ENCODE data around the gene CD79B.
A peak's percentile ranks its signal among the peaks of the same experiment; 100 is the strongest.
"Not testable (repeated sequence)": the region's sequence is repeated elsewhere in the genome, so short reads cannot be mapped to it uniquely, and the experiment has no call there.

Gene CD79B

DNA sequence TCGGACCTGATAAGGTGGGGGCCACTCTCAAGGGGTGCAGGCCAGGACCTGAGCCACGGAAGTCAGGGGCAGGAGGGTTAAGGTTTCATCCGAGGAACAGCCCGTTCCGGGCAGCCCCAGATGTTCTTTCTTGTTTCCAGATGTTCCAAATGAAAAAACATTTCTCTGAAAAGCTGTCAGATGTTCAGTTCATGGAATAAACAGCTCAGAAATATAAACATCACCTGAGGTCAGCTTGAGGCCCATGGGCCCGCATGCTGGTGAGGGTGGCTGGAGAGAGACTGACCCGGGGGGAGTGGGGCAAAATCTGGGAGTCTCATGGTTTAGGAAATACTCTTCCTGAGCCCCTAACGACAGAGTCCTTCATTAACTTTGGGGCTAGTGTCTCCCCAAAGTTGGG is 1.5 kb upstream of the CD79B start:
- no peak for DNase-seq (ENCODE audit: low read depth in 2 of 2)

- DNase-seq (ENCODE audit: low read depth in 2 of 2): no peak
These were observed 590 bp upstream of the CD79B start for GRCh38 chr17:63932721-63933120.

GRCh38 chr17:63930951-63931575 is 1.1 kb downstream of the CD79B start:
- no peak for DNase-seq (ENCODE audit: low read depth in 2 of 2)

- no peak for DNase-seq (ENCODE audit: low read depth in 2 of 2)
These were observed 2.0 kb downstream of the CD79B start for GRCh38 chr17:63929860-63930766.

DNA sequence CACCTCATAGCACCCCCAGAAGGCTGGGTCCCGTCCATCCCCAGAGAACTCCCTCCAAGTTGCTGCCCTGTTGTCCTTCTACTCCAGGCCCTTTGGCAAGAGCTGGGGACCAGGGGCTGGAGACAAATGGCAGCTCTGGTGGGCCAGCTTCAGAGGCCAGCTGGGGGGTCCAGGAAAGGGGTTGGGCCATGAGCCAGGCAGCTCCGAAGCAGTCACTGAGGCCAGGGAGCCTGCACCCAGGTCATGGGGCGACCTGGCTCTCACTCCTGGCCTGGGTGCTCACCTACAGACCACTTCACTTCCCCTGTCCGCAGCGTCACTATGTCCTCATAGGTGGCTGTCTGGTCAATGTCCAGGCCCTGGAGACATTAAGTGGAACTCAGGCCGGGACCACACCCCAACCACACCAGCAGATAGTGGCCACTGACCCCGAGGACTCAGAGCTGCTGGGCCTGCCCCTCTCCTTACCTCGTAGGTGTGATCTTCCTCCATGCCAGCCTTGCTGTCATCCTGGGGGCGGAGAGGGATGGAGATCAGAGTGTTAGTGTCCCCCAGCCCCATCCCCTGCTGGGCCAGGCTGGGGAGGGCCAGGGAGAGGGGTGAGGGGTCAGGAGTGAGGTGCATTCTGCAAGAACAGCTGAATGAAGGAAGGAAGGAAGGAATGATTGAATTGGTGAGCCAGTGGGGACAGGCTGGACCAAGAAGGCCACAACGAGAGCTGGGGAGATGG is 3.0 kb downstream of the CD79B start:
- no peak for DNase-seq (ENCODE audit: low read depth in 2 of 2)

DNA sequence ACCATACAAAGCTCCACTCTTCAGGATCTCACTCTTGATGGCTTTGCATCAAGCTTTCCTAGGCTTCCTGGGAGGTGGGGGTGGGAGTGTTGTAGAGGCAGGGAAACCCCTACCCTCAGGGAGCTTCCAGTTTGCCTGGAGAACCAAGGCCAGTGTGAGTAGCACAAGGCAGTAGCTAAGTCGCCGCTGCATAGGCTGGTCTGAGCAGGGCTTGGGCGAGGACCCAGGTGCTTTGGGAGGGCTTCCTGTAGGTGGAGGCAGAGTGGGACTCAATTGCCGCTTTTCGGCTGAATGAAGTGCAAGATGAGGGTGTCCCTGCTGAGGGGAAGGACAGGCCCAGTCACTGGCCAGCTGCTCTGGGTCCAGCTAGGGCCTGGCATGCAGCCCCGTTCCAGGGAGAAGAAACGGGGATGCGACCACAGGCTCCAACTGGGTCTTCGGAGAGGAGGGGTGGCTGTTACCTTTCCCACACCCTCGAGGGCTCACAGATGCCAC is 3.9 kb downstream of the CD79B start:
- DNase-seq (ENCODE audit: low read depth in 2 of 2): no peak

GRCh38 chr17:63927464-63928171 is 4.5 kb downstream of the CD79B start:
- no peak for DNase-seq (ENCODE audit: low read depth in 2 of 2)

DNA sequence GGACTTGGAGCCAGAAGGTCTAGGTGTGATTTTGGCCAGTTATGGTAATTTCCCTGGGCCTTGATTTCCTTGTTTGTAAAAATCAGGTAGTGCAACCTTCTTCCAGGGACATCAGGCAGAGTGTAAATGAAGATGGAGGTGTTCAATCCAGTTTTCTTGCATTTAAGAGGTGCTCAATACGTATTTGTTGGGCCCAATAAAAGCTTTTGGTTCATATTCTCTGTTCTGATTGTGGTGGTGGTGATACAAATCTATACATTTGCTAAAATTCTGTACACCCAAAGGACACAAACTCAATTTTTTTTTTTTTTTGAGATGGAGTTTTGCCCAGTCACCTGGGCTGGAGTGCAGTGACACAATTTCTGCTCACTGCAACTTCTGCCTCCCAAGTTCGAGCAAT is 6.0 kb downstream of the CD79B start:
- no peak for DNase-seq (ENCODE audit: low read depth in 2 of 2)

DNA sequence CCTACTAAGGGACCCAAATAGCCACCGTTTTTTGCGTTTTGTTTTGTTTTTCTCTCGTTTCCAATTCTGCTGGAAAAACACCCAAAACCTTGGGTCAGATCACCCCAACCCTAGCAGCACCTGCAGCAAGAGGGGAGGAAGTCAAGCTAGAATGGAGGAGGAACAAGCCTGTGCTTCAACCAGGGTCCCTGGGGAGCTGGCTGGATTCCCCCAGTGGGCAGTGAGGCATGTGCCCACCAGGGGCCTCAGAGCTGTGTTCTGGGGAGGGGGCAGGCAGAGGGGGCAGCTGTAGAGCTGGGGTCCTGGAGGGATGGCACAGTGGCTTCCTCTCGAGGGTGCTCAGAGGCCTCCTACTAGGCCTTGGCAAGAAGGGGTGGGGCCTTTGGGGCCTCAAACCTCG is 6.5 kb downstream of the CD79B start:
- no peak for DNase-seq (ENCODE audit: low read depth in 2 of 2)

GRCh38 chr17:63922402-63922801 is 9.7 kb downstream of the CD79B start:
- not testable (repeated sequence) for DNase-seq (ENCODE audit: low read depth in 2 of 2)

DNA sequence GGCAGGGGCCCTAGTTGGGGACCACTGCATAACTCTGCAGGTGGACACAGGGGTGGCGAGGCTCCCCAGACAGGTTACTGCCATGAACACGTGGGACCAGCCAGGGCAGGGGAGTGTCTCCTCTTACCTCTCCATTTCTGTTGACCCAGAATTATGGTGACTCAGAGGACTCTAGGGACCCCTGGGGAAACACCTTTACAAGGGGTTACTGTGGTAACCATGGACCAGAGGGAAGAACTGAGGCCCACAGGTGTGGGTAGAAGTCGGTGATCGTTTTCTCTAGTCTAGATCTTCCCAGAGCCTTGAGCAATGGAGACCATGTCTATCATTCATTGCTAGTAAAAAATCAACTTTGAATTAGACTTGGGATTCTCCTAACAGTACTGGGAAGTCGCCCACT is 11.4 kb downstream of the CD79B start:
- DNase-seq (ENCODE audit: low read depth in 2 of 2): not testable (repeated sequence)

DNA sequence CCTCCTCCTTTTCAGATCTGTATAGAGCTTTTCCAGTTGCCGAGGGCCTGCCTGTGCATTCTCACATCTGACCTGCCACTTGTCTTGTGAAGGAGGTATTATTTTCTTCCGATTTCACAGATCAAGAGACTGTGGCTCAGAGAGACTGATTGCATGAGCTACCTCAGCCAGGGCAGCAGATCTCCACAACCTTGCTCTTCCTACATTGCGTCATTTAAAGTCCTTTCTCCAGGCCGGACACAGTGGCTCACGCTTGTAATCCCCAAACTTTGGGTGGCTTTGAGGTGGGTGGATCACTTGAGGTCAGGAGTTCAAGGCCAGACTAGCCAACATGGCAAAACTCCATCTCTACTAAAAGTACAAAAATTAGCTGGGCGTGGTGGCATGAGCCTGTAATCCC is 12.1 kb downstream of the CD79B start:
- not testable (repeated sequence) for DNase-seq (ENCODE audit: low read depth in 2 of 2)

DNA sequence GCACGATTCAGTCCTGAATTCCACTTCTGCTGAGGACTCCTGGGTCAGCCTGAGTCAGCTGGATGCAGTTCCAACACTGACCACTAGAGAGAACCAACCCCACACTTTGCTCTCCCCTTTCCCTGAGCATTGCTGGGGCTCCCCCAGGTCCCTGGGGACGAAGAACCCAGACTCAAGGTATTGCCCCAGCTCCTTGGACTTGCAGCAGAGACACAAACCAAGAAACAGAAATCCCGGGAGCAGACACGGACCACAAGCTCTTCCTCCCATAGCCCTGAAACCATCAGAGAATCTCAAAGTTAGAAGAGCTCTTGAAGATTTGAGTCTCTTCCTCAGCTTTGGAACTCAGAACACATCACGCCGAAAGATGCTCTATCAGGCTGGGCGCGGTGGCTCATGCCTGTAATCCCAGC is 12.8 kb downstream of the CD79B start:
- DNase-seq (ENCODE audit: low read depth in 2 of 2): peak; percentile 24 to 50

DNA sequence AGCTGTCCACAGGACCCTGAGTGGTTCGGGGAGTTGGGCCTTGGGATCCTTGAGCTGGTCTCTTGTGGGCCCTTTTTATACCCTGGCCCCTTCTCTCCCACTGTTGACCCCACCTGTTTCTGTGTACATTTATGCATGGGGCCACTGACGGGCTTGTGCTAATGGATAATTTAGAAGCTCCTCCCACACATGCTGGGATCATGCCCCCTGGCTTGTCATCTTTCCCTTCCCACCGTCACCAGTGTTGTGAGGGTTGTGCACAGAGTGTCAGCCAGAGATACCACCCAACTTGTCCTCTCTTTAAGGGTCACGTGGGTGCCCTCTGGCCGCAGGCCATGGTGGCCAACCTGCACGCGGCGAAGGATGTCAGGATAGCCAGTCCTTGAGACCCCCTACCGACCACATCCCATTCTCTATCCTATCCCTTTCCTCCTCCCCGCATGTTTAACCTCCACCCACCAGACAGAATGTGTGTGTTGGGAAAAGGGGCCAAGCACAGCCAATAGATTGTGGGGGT is 13.3 kb downstream of the CD79B start, which contains the start of gene GH1:
Gene GH1, minus strand, starts transcription at position 51 of the 517 bp plus-strand sequence. CDS start 63 bp downstream, outside the sequence.
- DNase-seq (ENCODE audit: low read depth in 2 of 2): not testable (repeated sequence)

GRCh38 chr17:63918305-63918704 is 13.8 kb downstream of the CD79B start:
- DNase-seq (ENCODE audit: low read depth in 2 of 2): no peak

- no peak for DNase-seq (ENCODE audit: low read depth in 2 of 2)
These were observed 14.5 kb downstream of the CD79B start for GRCh38 chr17:63917646-63918045.

- not testable (repeated sequence) for DNase-seq (ENCODE audit: low read depth in 2 of 2)
These were observed 14.9 kb downstream of the CD79B start for GRCh38 chr17:63917206-63917605.

GRCh38 chr17:63916566-63917185 is 15.5 kb downstream of the CD79B start:
- no peak for DNase-seq (ENCODE audit: low read depth in 2 of 2)

- not testable (repeated sequence) for DNase-seq (ENCODE audit: low read depth in 2 of 2)
These were observed 16.4 kb downstream of the CD79B start for GRCh38 chr17:63915753-63916152.

GRCh38 chr17:63914471-63914870 is 17.7 kb downstream of the CD79B start:
- DNase-seq (ENCODE audit: low read depth in 2 of 2): no peak

DNA sequence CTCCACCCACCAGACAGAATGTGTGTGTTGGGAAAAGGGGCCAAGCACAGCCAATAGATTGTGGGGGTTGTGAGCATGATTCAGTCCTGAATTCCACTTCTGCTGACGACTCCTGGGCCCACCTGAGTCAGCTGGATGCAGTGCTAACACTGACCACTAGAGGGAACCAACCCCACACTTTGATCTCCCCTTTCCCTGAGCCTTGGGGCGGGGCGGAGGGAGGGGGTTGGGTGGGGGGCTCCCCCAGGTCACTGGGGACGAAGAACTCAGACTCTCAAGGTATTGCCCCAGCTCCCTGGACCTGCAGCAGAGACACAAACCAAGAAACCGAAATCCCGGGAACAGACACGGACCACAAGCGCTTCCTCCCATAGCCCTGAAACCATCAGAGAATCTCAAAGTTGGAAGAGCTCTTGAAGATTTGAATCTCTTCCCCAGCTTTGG is 20.5 kb downstream of the CD79B start:
- DNase-seq (ENCODE audit: low read depth in 2 of 2): peak in 1 of 2 donors; percentile 44

All from stimulated activated CD8-positive, alpha-beta memory T cell treated with anti-CD3 and anti-CD28 coated beads, Interleukin-15, amount 100 ng/mL, for 4 hours (primary cell).